Measurements from ENCODE around the gene PGD.

The PGD gene

DNA sequence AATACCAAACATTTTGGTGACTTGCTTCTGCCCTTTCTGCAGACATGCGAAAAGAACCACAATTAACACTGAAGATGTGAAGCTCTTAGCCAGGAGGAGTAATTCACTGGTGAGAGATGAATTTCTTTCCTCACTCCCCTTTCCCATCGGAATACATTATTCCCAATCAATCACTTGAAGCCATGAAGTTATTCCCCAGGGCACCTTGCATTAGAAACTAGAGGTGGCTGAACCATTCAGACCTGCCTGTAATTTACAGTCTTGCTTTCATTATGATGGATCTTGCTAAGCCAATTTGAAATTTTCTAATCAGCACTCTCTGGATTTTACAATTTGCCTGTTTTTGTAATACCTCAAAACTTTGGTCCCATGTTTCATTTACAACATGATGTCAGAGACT, 41.4 kb downstream of the PGD start:
- H2BK15ac ChIP-seq (ENCODE audit: low read depth, poor library complexity, severe bottlenecking) = no peak overlapping the region
- H2BK5ac ChIP-seq (ENCODE audit: low read depth, low read length, poor library complexity, severe bottlenecking) = no peak overlapping the region
- H3K27ac ChIP-seq (ENCODE audit: low read length, poor library complexity, severe bottlenecking) = no peak overlapping the region
- H3K27me3 ChIP-seq (ENCODE audit: control insufficient read depth in 1 of 2, insufficient read depth in 1 of 2, low read length in 2 of 2) = no peaks in the 10 kb centered on the region
- H4K8ac ChIP-seq (ENCODE audit: low read length) = no peak overlapping the region
- no peak overlapping the region for H2AK5ac ChIP-seq (ENCODE audit: low read length, severe bottlenecking)
- no peaks in the 10 kb centered on the region for H3K9me3 ChIP-seq (ENCODE audit: control insufficient read depth, low read length)
- no peak overlapping the region for H3K18ac ChIP-seq (ENCODE audit: low read depth in 1 of 2, low read length in 2 of 2)
- 97% methylated on average over 2 of the region's 2 CpGs for WGBS
- no peak overlapping the region for H2BK120ac ChIP-seq (ENCODE audit: low read depth, low read length)
- H2AFZ ChIP-seq (ENCODE audit: low read depth, low read length) = no peak overlapping the region
- H3K79me1 ChIP-seq (replicated peaks; ENCODE audit: low read length, poor library complexity, severe bottlenecking) = peaks cover 6% of the 10 kb centered on the region
- H3K4ac ChIP-seq (ENCODE audit: low read depth in 1 of 2, low read length in 2 of 2) = no peak overlapping the region
- H3K36me3 ChIP-seq (ENCODE audit: control insufficient read depth in 1 of 2, insufficient read depth in 2 of 2, low read depth in 1 of 2, low read length in 2 of 2) = peaks cover 0 to 27% of the 10 kb centered on the region in 2 experiments
- no peak overlapping the region for H2BK12ac ChIP-seq (ENCODE audit: low read length in 2 of 2)
- no peak overlapping the region for H3K4me2 ChIP-seq (ENCODE audit: low read length, poor library complexity, severe bottlenecking)
- no peak overlapping the region for H3K4me3 ChIP-seq (ENCODE audit: insufficient read depth in 1 of 2, low read depth in 1 of 2, low read length in 2 of 2)
- no peak overlapping the region for H3K9ac ChIP-seq (ENCODE audit: low read length)
- H4K91ac ChIP-seq (ENCODE audit: low read length) = no peak overlapping the region
- no peaks in the 10 kb centered on the region for H3K4me1 ChIP-seq (ENCODE audit: control insufficient read depth, insufficient read depth, low read depth, low read length)
- H3K23ac ChIP-seq (ENCODE audit: low read length in 2 of 2) = no peak overlapping the region
- H3K14ac ChIP-seq (ENCODE audit: low read length in 2 of 2) = no peak overlapping the region
- no peak for DNase-seq

DNA sequence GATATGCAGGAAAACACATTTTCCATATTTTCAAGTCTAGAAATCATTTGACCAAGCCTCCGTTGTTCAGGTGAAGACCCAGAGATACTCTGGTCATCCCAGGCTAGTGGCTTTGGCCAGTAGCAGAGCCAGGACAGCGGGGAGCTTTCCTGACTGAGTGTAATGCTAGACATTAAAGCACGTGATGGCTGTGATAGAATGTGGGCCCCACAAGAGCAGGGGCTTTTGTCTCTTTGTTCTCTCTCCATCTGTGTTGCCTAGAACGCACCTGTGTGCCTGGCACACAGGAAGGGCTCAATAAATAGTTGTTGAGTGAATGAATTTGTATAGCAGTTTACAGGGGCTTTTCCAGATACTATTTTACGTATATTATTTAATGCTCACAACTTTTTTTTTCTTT, 41.9 kb downstream of the PGD start:
- Histone ChIP-seq H3K4ac (ENCODE audit: low read depth in 1 of 2, low read length in 2 of 2) (no peak overlapping the region), H2AK5ac (ENCODE audit: low read length, severe bottlenecking) (no peak overlapping the region), H3K14ac (ENCODE audit: low read length in 2 of 2) (no peak overlapping the region), H3K18ac (ENCODE audit: low read depth in 1 of 2, low read length in 2 of 2) (no peak overlapping the region), H2BK120ac (ENCODE audit: low read depth, low read length) (no peak overlapping the region), H3K9ac (ENCODE audit: low read length) (no peak overlapping the region), H2BK15ac (ENCODE audit: low read depth, poor library complexity, severe bottlenecking) (no peak overlapping the region), H3K4me3 (ENCODE audit: insufficient read depth in 1 of 2, low read depth in 1 of 2, low read length in 2 of 2) (no peak overlapping the region), H4K91ac (ENCODE audit: low read length) (no peak overlapping the region), H3K36me3 (ENCODE audit: control insufficient read depth in 1 of 2, insufficient read depth in 2 of 2, low read depth in 1 of 2, low read length in 2 of 2) (peaks cover 0 to 26% of the 10 kb centered on the region in 2 experiments), H3K4me2 (ENCODE audit: low read length, poor library complexity, severe bottlenecking) (no peak overlapping the region), H2BK5ac (ENCODE audit: low read depth, low read length, poor library complexity, severe bottlenecking) (no peak overlapping the region), H2BK12ac (ENCODE audit: low read length in 2 of 2) (no peak overlapping the region), H3K4me1 (ENCODE audit: control insufficient read depth, insufficient read depth, low read depth, low read length) (no peaks in the 10 kb centered on the region), H3K9me3 (ENCODE audit: control insufficient read depth, low read length) (no peaks in the 10 kb centered on the region), H3K23ac (ENCODE audit: low read length in 2 of 2) (no peak overlapping the region), H2AFZ (ENCODE audit: low read depth, low read length) (no peak overlapping the region), H3K79me1 (replicated peaks; ENCODE audit: low read length, poor library complexity, severe bottlenecking) (peaks cover 6% of the 10 kb centered on the region), H4K8ac (ENCODE audit: low read length) (no peak overlapping the region), H3K27ac (ENCODE audit: low read length, poor library complexity, severe bottlenecking) (no peak overlapping the region), H3K27me3 (ENCODE audit: control insufficient read depth in 1 of 2, insufficient read depth in 1 of 2, low read length in 2 of 2) (no peaks in the 10 kb centered on the region)
- 93% methylated on average over 4 of the region's 5 CpGs for WGBS
- no peak for DNase-seq

DNA sequence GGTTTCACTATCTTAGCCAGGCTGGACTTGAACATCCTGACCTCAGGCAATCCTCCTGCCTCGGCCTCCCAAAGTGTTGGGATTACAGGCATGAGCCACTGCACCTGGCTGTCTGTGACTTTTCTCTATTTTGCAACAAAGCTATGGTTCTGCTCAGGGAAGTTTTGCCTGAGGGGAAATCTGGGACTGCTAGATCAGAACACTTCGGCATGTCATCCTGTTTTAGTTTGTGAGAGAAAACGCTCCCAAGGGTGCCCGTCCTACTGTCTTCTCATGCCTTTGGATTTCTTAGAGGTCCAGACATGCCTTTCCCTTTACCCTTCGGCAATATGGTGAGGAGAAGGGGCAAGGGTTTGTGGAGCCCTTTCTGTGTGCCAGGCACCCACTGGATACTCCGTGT, 45.4 kb downstream of the PGD start:
- WGBS = 94% methylated on average over 6 of the region's 6 CpGs
- Histone ChIP-seq H2BK15ac (ENCODE audit: low read depth, poor library complexity, severe bottlenecking) (no peak overlapping the region), H3K18ac (ENCODE audit: low read depth in 1 of 2, low read length in 2 of 2) (no peak overlapping the region)

DNA sequence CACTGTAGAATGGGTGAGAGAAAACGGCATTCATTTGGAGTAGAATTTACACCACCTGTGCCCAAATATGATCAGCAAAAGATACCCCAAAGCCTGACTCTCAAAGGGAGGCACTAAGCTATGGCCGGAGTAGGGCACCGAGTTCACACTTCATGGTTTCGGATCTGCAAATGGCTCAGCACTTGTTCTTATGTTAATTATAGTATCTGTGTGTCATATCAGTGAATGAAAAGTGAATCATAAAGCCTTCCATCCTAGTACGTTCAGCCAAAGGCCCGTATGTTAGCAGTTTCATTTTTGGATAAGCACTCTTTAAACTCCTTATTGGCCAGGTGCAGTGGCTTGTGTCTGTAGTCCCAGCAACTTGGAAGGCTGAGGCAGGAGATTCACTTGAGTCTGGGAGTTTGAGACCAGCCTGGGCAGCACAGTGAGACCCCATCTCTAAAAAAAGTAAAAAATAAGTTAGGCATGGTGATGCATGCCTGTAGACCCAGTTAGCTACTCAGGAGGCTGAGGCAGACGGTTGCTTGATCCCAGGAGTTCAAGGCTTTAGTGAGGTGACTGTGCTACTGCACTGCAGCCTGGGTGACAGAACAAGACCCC, 46.0 kb downstream of the PGD start:
- Histone ChIP-seq H3K36me3 (ENCODE audit: control insufficient read depth in 1 of 2, insufficient read depth in 2 of 2, low read depth in 1 of 2, low read length in 2 of 2) (peaks cover 3 to 26% of the 10 kb centered on the region in 2 experiments), H3K4me1 (ENCODE audit: control insufficient read depth, insufficient read depth, low read depth, low read length) (no peaks in the 10 kb centered on the region), H3K27me3 (ENCODE audit: control insufficient read depth in 1 of 2, insufficient read depth in 1 of 2, low read length in 2 of 2) (no peaks in the 10 kb centered on the region), H2BK12ac (ENCODE audit: low read length in 2 of 2) (no peak overlapping the region), H4K91ac (ENCODE audit: low read length) (no peak overlapping the region), H3K23ac (ENCODE audit: low read length in 2 of 2) (no peak overlapping the region), H3K27ac (ENCODE audit: low read length, poor library complexity, severe bottlenecking) (no peak overlapping the region), H3K4me2 (ENCODE audit: low read length, poor library complexity, severe bottlenecking) (no peak overlapping the region), H3K18ac (ENCODE audit: low read depth in 1 of 2, low read length in 2 of 2) (no peak overlapping the region), H3K14ac (ENCODE audit: low read length in 2 of 2) (no peak overlapping the region), H2BK15ac (ENCODE audit: low read depth, poor library complexity, severe bottlenecking) (no peak overlapping the region), H3K4ac (ENCODE audit: low read depth in 1 of 2, low read length in 2 of 2) (no peak overlapping the region), H2AK5ac (ENCODE audit: low read length, severe bottlenecking) (no peak overlapping the region), H2AFZ (ENCODE audit: low read depth, low read length) (no peak overlapping the region), H4K8ac (ENCODE audit: low read length) (no peak overlapping the region), H3K9ac (ENCODE audit: low read length) (no peak overlapping the region), H2BK120ac (ENCODE audit: low read depth, low read length) (no peak overlapping the region), H3K9me3 (ENCODE audit: control insufficient read depth, low read length) (no peaks in the 10 kb centered on the region), H3K79me1 (replicated peaks; ENCODE audit: low read length, poor library complexity, severe bottlenecking) (no peaks in the 10 kb centered on the region), H2BK5ac (ENCODE audit: low read depth, low read length, poor library complexity, severe bottlenecking) (no peak overlapping the region), H3K4me3 (ENCODE audit: insufficient read depth in 1 of 2, low read depth in 1 of 2, low read length in 2 of 2) (no peak overlapping the region)
- 92% methylated on average over 7 of the region's 7 CpGs for WGBS
- no peak for DNase-seq

More for the DNA sequence above, 45.4 kb downstream of the PGD start:
- H2BK12ac ChIP-seq (ENCODE audit: low read length in 2 of 2) = no peak overlapping the region
- peaks cover 3 to 29% of the 10 kb centered on the region in 2 experiments for H3K36me3 ChIP-seq (ENCODE audit: control insufficient read depth in 1 of 2, insufficient read depth in 2 of 2, low read depth in 1 of 2, low read length in 2 of 2)
- no peak overlapping the region for H3K4me3 ChIP-seq (ENCODE audit: insufficient read depth in 1 of 2, low read depth in 1 of 2, low read length in 2 of 2)
- H3K4me1 ChIP-seq (ENCODE audit: control insufficient read depth, insufficient read depth, low read depth, low read length) = no peaks in the 10 kb centered on the region
- DNase-seq = no peak
- no peaks in the 10 kb centered on the region for H3K9me3 ChIP-seq (ENCODE audit: control insufficient read depth, low read length)
- no peak overlapping the region for H3K23ac ChIP-seq (ENCODE audit: low read length in 2 of 2)
- H2BK5ac ChIP-seq (ENCODE audit: low read depth, low read length, poor library complexity, severe bottlenecking) = no peak overlapping the region
- no peaks in the 10 kb centered on the region for H3K27me3 ChIP-seq (ENCODE audit: control insufficient read depth in 1 of 2, insufficient read depth in 1 of 2, low read length in 2 of 2)
- H3K4ac ChIP-seq (ENCODE audit: low read depth in 1 of 2, low read length in 2 of 2) = no peak overlapping the region
- H3K4me2 ChIP-seq (ENCODE audit: low read length, poor library complexity, severe bottlenecking) = no peak overlapping the region
- no peak overlapping the region for H2AFZ ChIP-seq (ENCODE audit: low read depth, low read length)
- H3K79me1 ChIP-seq (replicated peaks; ENCODE audit: low read length, poor library complexity, severe bottlenecking) = no peaks in the 10 kb centered on the region
- no peak overlapping the region for H3K9ac ChIP-seq (ENCODE audit: low read length)
- no peak overlapping the region for H4K91ac ChIP-seq (ENCODE audit: low read length)
- H3K14ac ChIP-seq (ENCODE audit: low read length in 2 of 2) = no peak overlapping the region
- H3K27ac ChIP-seq (ENCODE audit: low read length, poor library complexity, severe bottlenecking) = no peak overlapping the region
- no peak overlapping the region for H2AK5ac ChIP-seq (ENCODE audit: low read length, severe bottlenecking)
- no peak overlapping the region for H2BK120ac ChIP-seq (ENCODE audit: low read depth, low read length)
- H4K8ac ChIP-seq (ENCODE audit: low read length) = no peak overlapping the region

Measured in mesenchymal stem cell (in vitro differentiated cells and primary cell).